Prostate gland (tissue), 2 donors: ENCODE results near the gene CYP3A4. TPM values are rescaled to one million over a fixed set of nuclear protein-coding genes. Genes with fewer than 3 reads are reported as not detected.

Experiments
- DNase-seq: peaks from one replicate; pipeline ENCODE4 v3.0.0-alpha.2; 2019; ENCODE audit warnings: low spot score
- H3K27ac ChIP-seq, 2 donors: fragments of 200-600 bp; sonication (generic); 2 replicates each; pipeline ENCODE4 v1.5.1; 2017 to 2019
- H3K27me3 ChIP-seq: fragments of 200-600 bp; sonication (generic); replicated peaks from 2 replicates; pipeline ENCODE4 v1.5.1; 2019; ENCODE audit not compliant: insufficient read depth
- H3K36me3 ChIP-seq, 2 donors: fragments of 200-600 bp; sonication (generic); 1 replicate in 1 of 2; 2 replicates in 1 of 2; pipeline versions ENCODE4 v1.5.1 to v1.8.1; 2017 to 2019
- H3K4me1 ChIP-seq: fragments of 200-600 bp; sonication (generic); replicated peaks from 2 replicates; pipeline ENCODE4 v1.5.1; 2019
- H3K4me3 ChIP-seq, 2 donors: fragments of 200-600 bp; sonication (generic); 2 replicates each; pipeline ENCODE4 v1.5.1; 2017 to 2019
- H3K9me3 ChIP-seq: fragments of 200-600 bp; sonication (generic); 2 replicates; pipeline ENCODE4 v1.5.1; 2017
- POLR2A ChIP-seq: fragments of 450-650 bp; IDR thresholded peaks from one replicate; pipeline ENCODE4 v1.6.1; 2016; ENCODE audit warnings: antibody characterized with exemption, mild to moderate bottlenecking
- POLR2AphosphoS5 ChIP-seq: sonication (generic); formaldehyde crosslinking; IDR thresholded peaks from one replicate; pipeline ENCODE4 v1.6.1; 2017; ENCODE audit warnings: antibody characterized with exemption
- WGBS: methylation state at CpG from one replicate; pipeline ENCODE4 v1.1.5; 2018; 5-methylcytosine and 5-hydroxymethylcytosine counted together
- intact Hi-C: fragments of 100-400 bp; cut with DNase I; formaldehyde crosslinking; loops from one replicate; pipeline ENCODE4 v1.14.2; 2022
- total RNA-seq, 2 donors: library from RNA; depleted of rRNA; stranded (reverse); fragments of >200 nt; gene quantifications; one replicate each; pipeline ENCODE4 v1.1.0, GENCODE V29; 2016
- TF ChIP-seq, protein P1 (sequence below), 4 experiments: fragments of 200-600 bp in 2 of 4; fragments of 450-650 bp in 2 of 4; sonication (generic) in 2 of 4; IDR thresholded peaks; 1 replicate in 3 of 4; 2 replicates in 1 of 4; pipeline ENCODE4 v1.5.1; 2016 to 2019; ENCODE audit warnings: antibody characterized with exemption in 4 of 4, mild to moderate bottlenecking in 2 of 4, moderate library complexity in 2 of 4

The CYP3A4 gene
- total RNA-seq, 2 donors from 2014 or later, result not detected

DNA sequence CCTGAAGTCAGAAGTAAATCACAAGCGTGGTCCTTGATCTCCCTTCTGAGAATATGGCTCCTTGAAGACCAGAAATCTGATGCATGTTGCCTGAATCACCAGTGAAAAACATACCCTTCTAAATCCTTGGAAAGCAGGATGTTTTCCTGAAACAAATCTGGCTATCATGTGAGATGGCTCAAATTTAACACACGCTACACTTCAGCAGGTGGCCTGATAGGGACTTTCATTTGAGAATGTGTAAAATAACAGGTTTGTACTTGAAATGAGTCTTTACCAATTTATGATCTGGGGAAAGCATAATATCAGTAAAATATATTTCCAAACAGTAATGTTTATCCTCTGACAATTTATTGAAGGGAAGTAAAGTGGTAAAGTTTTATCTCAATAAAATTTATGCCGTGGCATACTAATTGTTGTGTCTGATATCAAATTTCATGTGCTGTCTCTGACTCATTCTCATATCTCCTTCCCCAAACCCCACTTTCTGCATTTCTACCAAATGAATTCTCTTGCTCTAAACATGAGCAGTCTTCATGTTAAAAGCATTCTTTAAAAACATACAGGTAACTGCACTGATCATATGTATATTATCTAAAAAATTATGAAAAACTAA, 17.4 kb downstream of the CYP3A4 start:
- Histone ChIP-seq H3K9me3 (no peaks in the 10 kb centered on the region), H3K4me3 (no peak overlapping the region), H3K27ac (no peak overlapping the region), H3K36me3 (no peaks in the 10 kb centered on the region), H3K4me1 (no peaks in the 10 kb centered on the region), H3K27me3 (no peaks in the 10 kb centered on the region)
- intact Hi-C loops, result loop anchor here (10.0 kb wide), 2 partner anchors 58 to 98 kb away; partner anchors contain the start of gene CYP3A43
- TF ChIP-seq POLR2AphosphoS5 (no peak), POLR2A (no peak)
- TF ChIP-seq, protein P1, sequence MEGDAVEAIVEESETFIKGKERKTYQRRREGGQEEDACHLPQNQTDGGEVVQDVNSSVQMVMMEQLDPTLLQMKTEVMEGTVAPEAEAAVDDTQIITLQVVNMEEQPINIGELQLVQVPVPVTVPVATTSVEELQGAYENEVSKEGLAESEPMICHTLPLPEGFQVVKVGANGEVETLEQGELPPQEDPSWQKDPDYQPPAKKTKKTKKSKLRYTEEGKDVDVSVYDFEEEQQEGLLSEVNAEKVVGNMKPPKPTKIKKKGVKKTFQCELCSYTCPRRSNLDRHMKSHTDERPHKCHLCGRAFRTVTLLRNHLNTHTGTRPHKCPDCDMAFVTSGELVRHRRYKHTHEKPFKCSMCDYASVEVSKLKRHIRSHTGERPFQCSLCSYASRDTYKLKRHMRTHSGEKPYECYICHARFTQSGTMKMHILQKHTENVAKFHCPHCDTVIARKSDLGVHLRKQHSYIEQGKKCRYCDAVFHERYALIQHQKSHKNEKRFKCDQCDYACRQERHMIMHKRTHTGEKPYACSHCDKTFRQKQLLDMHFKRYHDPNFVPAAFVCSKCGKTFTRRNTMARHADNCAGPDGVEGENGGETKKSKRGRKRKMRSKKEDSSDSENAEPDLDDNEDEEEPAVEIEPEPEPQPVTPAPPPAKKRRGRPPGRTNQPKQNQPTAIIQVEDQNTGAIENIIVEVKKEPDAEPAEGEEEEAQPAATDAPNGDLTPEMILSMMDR (IDR thresholded peaks at IDR 0.05), result no peak
- WGBS, result 69% methylated on average over 3 of the region's 3 CpGs
- DNase-seq, result no peak

DNA sequence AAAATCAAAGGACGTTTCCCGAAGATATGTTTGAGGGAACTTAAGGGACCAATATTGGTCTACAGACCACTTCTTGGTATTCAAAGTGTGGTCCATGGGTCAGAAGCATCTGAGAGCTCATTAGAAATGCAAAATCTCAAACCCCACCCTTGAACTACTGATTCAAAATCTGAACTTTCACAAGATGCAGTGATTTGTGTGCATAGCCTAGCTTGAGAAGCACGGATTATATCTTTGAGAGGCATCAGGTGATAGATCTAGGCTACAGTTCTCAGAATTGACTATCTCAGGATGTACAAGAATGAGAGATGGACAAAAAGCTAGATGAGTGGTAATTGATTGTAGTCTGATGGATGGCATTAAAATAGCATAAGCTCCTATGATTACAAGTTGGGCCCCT, 19.5 kb downstream of the CYP3A4 start:
- TF ChIP-seq, protein P1 (IDR thresholded peaks at IDR 0.05), result no peak
- no peak for TF ChIP-seq POLR2A
- TF ChIP-seq POLR2AphosphoS5, result no peak
- WGBS, result 92% methylated on average over 3 of the region's 3 CpGs
- no peaks in the 10 kb centered on the region for H3K36me3 ChIP-seq
- DNase-seq, result no peak
- H3K4me1 ChIP-seq, result no peaks in the 10 kb centered on the region
- intact Hi-C loops, result loop anchor here (10.0 kb wide), 2 partner anchors 60 to 100 kb away; partner anchors contain the start of gene CYP3A43
- no peaks in the 10 kb centered on the region for H3K27me3 ChIP-seq
- H3K4me3 ChIP-seq, result no peak overlapping the region
- H3K27ac ChIP-seq, result no peak overlapping the region
- H3K9me3 ChIP-seq, result no peaks in the 10 kb centered on the region

DNA sequence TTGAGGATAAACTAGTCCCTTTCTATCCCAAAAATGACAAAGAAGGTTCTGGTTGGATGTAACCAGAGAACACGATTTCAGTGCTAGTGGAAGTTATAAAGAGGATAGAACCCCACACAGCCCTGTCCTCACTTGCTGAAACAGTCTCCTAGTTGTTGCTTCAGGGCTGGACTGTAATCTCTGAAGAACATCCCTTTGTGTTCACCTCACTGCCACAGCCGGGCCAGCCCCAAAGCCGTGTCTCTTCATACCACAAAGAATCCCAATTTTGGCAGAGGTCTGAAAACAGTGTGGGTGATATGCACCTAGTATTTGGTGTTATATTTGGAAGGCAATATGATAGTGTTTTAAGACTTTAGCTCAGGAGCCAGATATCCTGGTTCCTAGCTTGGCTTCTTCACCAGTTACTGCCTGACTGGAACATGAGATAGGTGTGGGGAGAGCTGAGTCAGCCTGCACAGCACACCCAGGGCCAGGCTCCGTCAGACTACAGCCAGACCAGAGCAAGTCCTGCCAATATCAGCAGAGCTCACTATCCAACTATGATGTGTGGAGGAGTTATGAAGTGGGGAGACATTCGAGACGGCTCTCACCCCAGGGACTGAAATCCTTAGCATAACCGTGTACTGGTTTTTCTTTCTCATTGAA, 21.2 kb downstream of the CYP3A4 start:
- H3K27me3 ChIP-seq, result no peaks in the 10 kb centered on the region
- no peaks in the 10 kb centered on the region for H3K9me3 ChIP-seq
- TF ChIP-seq POLR2AphosphoS5 (peak; percentile 51), POLR2A (no peak)
- TF ChIP-seq, protein P1 (IDR thresholded peaks at IDR 0.05), result no peak
- H3K4me3 ChIP-seq, result no peak overlapping the region
- WGBS, result 19% methylated on average over 7 of the region's 7 CpGs
- no peak overlapping the region for H3K27ac ChIP-seq
- intact Hi-C loops, result loop anchor here (2.0 to 10.0 kb wide), 3 partner anchors 62 to 102 kb away; partner anchors contain the start of genes CYP3A43 and CYP3A5
- DNase-seq, result peak; percentile 51
- H3K36me3 ChIP-seq, result no peaks in the 10 kb centered on the region
- no peaks in the 10 kb centered on the region for H3K4me1 ChIP-seq

DNA sequence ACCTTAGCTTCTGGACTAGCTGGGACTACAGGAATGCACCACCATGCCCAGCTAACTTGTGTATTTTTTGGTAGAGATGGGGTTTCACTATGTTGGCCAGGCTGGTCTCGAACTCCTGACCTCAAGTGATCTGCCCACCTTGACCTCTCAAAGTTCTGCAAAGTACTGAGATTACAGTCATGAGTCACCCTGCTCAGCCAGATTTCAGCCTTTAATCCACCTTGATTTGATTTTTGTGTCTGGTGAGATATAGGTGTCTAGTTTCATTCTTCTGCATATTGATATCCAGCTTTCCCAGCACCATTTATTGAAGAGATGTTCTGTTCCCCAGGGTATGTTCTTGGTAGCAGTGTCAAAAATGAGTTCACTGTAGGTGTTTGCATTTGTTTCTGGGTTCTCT, 28.9 kb downstream of the CYP3A4 start:
- H3K4me3 ChIP-seq, result no peak overlapping the region
- no peaks in the 10 kb centered on the region for H3K9me3 ChIP-seq
- DNase-seq, result no peak
- WGBS, result 100% methylated on average over 1 of the region's 1 CpG
- TF ChIP-seq POLR2AphosphoS5 (no peak), POLR2A (no peak)
- TF ChIP-seq, protein P1 (IDR thresholded peaks at IDR 0.05), result no peak
- no peaks in the 10 kb centered on the region for H3K27me3 ChIP-seq
- no peaks in the 10 kb centered on the region for H3K36me3 ChIP-seq
- no peak overlapping the region for H3K27ac ChIP-seq
- intact Hi-C loops, result no loop called here
- H3K4me1 ChIP-seq, result no peaks in the 10 kb centered on the region
